Measurements from ENCODE around the gene MNAT1.

GRCh38 chr14:60968099-60968498 is 233.5 kb downstream of the MNAT1 start:
- TF ChIP-seq CTCF (IDR thresholded peaks at IDR 0.05; ENCODE audit: low read depth, low read length, poor library complexity, severe bottlenecking) (no peak), EZH2phosphoT487 (IDR thresholded peaks at IDR 0.05; ENCODE audit: borderline replicate concordance, low read length) (no peak)
